Activated CD4-positive, alpha-beta T cell treated with anti-CD3 and anti-CD28 coated beads, Interleukin-2, Interleukin-6, amounts not matched to agents 100 ng/mL and 50 ng/mL, durations not matched to agents 16 hours and 8 hours (primary cell): ENCODE measurements around the gene AGTRAP.
A peak's percentile ranks its signal among the peaks of the same experiment; 100 is the strongest.

ENCODE experiments used
- DNase-seq: peaks from one replicate; pipeline ENCODE4 v3.0.0-alpha.2; 2020

AGTRAP gene, protein sequence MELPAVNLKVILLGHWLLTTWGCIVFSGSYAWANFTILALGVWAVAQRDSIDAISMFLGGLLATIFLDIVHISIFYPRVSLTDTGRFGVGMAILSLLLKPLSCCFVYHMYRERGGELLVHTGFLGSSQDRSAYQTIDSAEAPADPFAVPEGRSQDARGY

DNA sequence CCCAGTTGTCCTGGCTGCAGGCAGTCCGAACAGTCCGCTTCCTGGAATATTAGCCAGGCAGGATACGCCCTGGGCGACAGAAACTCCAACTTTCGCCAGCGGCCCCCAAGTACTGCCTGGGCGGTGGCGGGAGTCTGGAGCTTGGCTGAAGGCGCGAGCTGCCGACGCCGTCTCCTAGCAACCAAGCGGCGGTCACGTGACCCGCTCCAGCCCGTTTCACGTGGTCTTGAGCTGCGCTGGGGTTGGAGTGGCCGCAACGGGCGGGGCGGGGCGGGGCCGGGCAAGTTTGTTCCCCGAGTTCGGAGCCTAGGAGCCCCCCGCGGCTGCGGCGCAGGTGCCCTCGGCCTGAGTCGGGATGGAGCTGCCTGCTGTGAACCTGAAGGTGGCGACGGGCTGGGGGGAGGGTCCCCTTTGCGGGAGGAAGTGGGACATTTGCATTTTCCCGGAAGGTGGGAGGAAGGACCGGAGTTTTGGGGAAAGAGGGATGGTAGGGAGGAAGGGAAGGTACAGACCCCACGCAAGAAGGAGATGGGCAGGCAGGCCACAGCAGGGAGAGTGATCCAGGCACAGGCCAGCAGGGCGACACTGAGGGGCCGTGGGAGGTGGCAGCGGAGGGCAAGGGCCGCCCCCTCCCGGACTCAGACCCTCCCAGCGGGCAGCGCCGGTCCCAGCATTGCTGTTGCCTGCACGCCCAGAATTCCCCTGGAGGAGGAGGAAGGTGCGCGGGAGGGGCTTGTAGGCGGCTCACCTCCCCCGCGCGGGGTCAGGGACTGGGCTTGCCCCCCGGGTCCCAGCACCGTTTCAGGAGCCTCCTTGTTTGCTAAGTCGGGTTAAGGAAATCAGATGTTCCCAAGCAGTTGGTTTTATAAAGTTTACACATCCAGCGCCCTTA, at the start of gene AGTRAP:
Gene AGTRAP, plus strand, starts transcription at position 283 of the 892 bp plus-strand sequence. Its CDS starts 73 bp downstream, at position 356.
- peak; percentile 93 for DNase-seq

DNA sequence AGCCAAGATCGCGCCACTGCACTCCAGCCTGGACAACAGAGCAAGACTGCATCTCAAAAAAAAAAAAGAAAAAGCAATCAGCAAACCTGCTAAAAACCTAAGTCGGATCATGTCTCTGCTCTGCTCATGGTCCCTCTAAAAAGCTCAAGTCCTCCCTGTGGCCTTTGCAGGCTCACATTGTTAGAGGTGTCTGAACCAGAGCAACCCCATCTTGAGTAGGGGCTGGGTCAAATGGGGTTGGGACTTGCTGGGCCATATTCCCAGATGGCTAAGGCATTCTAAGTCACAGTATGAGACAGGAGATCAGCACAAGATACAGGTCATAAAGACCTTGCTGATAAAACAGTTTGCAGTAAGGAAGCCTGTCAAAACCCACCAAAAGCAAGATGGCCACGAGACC, 47.4 kb upstream of the AGTRAP start:
- DNase-seq = no peak

DNA sequence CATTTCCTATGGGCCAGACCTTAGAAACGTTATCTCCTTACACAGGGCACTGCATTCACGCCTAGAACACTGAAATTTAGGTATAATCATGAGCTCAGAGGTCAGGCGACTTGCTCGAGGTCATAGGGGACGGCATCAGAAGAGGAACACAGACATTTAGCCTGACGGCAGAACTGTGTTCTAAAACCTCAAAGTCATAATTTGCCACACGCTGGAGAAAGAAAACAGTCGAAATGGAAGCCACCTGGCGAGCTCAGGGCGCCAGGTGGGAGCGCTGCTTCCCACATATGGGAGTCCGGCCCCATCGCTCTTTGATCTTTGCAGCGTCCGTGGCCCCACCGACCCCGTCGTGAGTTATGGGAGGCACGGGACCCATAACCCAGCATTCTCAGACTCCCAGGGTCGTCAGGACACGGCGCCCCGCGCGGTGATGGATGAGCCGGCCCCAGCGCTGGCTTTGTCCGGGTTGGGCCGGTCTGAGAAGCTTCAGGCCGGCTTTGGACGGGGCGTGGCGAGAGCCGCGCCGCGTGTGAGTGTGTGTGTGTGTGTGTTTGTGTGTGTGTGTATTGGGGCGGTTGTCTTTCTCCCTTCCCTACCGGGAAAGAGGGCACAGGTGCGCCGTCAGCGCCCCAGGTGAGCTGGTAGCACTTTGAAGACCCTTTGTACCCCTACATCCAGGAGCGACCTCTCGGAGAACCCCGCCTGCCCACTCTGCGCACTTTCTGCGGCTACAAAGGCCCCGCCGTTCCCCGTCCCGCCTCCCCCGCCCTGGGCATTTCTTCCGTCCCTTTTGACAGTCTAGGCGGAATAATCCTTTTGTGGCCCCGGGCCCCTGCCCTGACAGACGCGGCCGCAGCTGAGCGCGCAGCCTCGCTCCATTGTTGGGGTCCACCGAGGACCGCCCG, 45.3 kb upstream of the AGTRAP start:
- no peak for DNase-seq

DNA sequence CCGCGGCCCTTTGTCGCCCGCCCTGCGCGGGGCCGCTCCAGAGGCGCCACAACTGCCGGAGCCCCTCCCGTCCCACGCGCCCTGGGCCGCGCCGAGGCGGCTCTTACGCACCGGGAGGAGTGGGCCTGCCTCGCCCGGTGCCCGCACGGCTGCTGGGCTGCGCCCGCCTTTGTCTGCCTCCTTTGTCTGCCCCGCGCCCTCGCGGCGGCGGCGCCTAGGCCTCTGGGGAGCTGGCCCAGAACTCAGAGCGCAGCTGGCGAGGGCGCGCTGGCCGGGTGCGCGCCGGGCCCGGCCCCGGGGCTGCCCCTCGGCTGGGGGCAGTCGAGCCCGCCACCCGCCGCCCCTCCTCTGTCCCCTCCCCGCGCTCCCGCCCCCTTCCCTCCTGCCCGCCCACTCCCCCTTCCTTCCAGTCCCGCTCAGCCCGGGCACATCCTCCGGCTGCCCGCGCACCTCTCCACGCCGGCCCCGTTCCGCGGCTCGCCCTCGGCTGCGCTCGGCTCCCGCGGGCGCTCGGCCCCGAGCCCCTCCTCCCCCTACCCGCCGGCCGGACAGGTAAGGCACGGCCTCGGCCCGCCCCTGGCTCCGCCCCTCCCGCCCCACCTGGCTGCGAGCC, 44.5 kb upstream of the AGTRAP start, which contains the start of gene DRAXIN:
Gene DRAXIN, plus strand, starts transcription at position 409 of the 613 bp plus-strand sequence. CDS start 14,549 bp downstream, outside the sequence.
- no peak for DNase-seq

DNA sequence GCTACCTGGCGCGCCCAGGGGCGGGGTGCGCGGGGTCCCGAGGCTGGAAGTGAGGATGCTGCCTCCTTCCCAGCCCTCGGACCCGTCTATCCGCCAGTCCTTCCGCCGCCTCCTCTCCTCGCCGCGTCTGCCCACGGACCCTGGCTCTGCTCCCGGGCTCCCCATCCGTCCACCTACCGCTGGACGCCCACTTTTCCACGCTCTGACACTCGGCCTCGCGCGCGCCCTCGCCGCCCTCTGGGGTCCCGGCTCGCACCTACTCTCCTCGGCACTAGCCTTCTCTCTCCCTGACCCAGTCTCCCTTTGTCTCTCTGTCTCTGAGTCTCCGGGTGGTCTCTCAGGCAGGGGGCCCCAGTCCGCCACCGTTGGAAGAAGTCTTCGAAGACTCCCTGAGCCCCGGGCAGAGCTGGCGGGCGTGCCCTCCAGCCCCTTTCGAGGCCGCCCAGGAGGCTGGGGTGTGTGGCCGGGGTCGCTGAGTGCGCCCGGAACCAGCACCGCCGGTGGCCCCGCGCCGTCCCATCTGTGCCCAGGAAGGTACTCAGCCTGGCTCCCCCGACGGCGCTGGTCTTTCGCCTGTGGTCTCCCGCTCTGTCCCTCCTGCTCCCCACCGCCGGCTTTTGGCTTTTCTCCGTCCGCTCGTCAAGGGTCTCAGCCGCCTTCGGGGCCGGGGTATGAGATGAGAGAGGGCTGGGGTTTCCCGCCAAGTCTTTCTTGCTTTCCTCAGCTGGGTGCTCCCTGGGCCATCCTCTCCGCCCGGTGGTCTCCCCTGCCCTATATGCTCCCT, 43.8 kb upstream of the AGTRAP start:
- DNase-seq = no peak

DNA sequence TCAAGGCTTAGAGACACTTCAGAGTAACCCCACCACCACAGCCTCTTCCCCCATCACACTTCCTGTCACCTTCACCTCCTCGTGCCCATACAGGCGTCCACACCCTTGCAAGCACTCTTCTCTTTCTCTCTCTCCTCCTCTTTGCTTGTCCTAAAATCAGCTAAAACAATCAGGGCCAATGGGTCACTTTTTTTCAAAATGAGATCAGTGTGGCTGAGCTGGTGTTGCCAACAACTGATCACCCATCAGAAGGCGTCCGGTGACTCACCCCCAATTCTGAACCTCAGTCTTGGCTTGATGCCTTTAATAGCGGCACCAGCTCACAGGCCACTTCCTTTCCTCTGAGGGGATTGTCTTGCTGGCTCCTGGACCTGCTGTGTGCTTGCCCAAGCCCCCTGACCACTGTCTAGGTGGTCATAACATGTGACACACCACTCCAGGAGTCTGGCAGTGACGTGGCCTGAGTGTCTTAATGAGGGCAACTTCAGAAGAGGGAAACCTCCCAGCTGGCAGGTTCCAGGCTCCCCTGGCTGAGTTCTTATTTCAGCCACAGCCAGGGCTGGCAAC, 42.8 kb upstream of the AGTRAP start:
- peak; percentile 61 for DNase-seq

DNA sequence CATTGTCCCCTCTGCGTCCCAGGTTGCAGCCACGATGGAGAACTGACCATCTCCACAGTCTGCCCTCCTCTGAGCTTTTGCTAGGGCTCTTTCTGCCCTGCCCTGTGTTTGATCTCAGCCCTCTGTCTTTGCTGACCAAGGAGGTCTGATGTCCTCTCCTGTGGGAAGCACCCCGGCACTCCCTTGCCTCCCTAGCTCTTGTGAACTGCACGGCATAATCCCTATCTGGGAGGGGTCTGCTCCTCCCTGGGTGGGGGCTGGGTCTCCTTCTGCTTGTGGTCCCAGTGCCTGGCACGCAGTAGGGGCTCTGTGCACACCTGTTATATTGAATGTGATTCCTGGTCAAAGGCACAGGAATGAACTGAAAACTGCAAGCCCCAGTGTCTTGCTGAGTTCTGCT, 42.0 kb upstream of the AGTRAP start:
- no peak for DNase-seq

DNA sequence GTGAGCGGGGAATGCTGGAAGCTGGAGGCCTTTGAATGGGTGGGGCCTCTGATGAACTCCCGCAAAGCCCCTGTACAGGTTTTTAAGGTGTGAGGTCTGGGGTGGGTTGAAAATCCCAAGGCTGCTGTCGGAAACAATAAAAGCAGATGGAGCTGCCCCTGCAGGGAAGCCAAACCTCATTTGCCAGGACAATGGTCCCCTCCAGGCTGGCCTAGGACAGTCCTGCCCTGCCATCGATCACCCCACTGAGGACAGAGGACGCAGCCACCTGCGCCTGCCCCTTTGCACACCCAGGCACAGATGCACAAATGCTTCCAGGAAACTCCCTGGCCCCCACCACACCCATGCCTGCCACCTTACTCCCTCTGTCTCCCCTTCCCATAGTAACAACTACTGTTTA, 40.1 kb upstream of the AGTRAP start:
- no peak for DNase-seq

DNA sequence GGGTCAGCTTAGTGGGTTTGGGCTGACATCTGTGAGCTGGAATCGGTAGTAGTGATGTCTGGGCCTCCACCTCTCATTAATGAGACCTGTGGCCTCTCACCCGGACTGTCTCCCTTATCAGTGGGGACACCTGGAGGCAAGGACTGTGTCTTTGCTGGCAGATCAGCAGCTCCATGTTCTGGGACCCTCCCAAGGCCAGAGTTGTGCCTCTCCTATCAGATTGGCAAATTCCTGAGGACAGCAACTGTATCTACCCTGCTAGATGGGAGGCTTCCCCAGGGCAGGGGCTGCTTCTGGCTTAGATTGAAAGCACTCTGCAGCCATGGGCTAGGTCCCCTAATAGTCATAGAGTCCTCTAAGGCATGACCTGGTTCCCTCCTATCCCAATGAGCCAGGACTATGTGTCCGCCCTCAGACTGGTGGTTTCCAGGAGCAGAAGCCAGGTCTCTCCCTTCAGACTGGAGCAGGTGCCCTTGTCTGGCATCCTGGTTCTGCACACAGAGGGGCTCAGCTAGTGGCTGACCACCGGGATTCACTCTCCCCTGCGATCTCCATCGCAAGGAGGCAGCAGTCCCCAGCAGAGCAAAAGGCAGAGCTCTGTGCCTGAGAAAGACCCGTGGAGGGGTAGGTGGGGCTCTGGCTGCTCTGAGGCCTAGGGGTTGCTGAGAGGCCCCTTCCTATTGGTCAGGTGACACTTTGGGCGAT, 38.6 kb upstream of the AGTRAP start:
- DNase-seq = no peak

DNA sequence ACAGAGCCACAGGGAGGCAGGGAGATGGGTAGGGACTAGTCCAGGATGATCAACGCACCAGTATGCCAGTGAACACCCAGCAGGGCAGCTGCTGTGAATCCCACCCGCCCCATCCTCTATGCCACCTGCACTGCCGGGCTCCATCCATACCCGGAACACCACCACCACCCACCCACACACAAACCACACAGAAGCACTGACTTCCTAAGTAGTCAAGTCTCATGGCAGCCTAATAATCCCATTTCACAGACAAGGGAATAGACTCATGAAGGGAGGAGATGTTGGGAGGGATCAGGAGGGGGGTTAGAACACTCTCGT, 38.1 kb upstream of the AGTRAP start:
- DNase-seq = no peak

DNA sequence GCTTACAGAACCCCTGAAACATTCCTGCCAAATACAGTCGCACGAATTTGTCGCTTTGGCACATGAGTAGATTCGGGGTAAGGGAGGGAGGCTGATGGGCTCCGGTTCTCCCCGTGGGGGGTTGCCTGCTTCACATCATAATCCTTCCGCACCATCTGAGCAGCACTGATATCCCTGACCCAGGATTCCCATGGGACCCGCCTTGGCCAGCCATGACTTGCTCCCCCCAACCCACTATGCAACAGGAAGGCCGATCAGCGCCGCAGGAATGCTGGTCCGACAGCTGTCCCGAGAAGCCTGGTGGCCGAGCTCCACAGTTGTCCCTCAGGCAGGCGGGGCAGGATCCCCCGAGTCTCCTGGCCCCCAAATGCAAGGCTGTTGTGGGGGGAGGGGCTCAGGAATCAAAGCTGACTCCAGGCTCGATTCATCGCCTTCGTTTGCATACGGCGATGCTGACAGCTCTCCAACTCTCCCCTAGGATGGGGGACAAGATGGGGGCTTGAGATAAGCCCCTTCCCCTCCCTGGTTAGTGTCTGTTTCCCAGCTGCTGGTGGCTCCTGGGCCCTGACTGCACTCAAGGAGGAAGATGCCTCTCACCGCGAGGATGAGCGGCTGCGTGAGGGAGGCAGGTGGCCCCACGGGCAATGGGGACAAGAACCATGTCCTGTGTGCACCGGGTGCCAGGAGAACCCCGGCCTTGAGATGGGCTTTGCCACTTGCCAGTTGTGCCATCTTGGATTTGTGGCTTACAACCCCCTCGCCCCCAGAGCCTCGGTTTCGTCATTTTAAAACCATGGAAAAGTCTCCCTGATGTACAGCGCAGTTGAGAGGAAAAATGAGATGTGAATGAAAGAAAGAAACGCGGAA, 35.1 kb upstream of the AGTRAP start:
- no peak for DNase-seq

DNA sequence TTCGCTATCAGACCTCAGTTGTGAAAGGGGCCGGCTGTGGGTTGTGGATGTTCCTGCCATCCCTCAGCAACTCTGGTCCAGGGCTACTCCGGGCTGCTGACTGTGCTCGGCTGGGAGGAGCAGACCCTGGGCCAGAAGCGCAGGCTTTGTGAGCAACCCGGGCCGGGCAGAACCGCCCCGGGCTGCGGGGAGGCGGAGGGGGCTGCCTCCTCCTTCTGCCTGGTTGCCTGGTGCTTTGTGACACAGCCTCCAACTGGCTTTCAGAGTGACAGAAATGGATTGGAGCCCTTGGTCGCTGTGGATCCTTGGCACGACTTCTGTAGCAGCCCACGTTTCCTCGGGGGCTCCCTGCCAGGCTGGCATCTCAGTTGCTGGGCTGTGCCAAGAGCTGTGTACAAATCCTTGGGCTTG, 34.4 kb upstream of the AGTRAP start:
- DNase-seq = no peak

DNA sequence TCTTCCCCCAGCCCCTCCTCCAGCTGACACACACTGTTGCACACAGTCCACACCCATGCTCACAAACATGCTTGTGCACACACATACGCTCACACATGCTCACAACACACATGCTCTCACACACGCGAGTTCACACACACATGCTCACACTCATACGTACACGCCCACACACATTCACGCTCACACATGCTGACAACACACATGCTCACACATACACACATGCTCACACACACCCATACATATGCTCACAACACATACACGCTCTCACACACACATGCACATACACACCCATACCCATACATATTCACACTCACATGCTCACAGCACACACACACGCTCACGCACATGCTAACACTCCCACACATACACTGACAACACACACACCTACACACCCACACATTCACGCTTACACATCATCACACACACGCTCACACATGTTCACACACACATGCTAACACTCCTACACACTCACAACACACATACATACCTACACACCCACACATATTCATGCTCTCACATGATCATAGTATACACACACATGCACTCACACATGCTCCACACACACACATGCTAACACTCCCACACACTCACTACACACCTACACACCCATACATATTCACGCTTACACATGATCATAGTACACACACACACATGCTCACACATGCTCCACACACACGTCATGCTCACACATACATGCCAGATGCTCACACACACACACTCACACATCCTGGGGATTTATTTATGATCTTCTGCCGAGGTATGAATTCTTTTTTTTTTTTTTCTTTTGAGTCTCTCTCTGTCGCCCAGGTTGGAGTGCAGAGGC, 33.7 kb upstream of the AGTRAP start:
- DNase-seq = no peak

DNA sequence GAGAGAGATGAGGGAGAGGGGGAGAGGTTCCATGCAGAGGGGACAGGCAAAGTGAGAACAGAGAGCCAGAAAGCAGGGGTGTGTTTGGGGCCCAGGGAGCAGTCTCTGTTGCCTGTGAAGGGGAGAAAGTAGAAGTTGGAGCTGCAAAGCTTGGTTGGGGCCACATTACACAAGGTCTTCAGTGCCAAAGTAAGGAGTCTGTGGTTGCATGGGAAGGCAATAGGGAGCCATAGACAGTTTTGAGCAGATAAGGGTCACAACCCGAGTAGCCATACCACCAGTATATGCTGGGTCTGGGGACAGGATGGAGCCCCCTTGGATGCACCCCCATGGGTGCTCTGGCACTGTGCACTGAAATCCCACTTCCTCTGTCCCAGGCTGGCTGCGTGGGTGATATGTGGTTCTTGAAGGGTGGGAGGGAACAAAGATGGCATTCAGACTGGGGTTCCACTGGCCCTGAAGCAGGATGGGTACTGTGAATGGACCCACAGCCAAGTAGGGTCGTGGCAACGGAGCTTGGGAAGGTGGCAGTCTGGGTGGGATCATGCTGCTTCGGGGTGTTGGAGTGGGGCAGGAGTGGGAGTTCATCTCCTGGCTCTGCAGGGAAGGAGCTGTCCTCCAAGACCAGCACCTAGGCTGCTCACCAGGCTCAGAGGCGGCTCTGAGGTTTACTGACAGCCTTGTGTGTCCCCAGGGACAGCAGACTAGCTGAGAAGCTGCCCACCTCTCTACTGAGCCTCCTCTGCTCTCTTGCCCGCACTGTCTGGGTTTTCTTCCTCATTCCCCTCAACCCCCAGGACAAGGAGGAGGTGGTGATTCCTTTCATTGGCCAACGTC, 32.4 kb upstream of the AGTRAP start:
- DNase-seq = no peak

DNA sequence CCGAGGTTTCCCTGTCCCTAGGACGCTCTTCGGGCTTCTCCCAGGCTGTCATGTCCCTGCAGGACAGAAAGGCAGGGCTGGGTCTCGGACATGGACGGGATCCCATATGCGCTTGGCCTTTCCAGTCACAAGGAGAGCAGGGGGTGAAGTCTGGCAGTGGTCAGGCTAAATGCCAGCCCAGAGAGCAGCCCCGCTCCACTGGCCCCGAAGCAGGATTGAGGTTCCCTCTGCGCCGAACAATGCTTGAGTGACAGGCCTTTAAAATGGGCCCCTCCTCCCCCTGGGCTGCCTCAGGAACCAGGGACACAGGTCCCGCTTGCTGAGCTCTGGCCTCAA, 31.8 kb upstream of the AGTRAP start:
- no peak for DNase-seq

DNA sequence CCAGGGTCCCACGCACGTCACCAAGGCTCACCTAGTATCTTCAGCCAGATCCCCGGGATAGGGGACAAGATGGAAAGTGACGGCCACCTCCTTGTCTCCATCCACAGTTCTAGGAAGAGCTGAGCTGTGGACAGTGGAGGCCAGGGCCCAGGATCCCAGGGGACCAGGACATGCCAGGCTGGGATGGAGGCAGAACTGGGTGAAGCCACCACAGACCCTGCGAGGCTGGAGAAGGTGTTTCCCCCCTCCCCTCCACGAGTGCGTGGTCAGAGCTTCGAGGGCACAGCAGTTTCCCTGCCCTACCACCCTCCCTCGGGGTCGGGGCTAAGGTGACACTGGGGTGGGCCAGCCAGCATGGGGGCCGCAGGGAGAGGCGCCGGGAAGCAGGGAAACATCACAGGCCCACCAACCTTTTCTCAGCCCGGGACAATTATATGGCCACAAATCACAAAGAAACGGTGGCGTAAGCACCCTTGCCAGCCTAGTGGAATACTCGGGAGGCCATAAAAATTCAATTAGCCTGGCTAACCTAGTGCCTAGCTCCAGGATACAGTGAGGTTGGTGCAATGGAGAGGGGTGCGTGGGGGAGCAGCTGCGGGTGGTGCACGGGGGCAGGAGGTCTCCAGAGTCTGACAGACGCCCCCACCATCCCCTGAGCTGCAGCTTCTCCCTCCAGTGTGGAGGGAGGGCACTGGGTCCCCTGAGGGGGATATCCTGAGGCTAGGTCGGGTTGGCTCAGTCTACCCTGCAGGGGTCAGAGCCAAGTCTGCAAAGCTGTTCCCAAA, 31.1 kb upstream of the AGTRAP start:
- no peak for DNase-seq

DNA sequence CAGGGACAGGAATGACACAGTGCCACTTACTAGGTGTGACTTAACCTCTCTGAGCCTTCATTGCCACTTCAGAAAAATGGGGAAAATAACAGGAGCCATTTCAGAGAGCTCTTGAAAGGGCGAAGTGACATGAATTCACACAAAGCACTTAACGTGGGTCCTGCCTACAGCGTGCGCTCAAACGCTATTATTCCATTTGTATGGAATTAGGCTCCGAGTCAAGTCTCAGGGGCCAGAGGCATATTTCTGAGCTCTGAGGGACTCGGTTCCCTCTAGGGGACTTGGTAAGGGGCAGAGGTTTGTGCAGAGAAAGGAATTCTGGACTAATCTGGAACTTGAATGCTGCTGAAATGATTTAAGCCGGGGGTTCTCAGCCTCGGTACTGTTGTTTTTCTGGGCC, 30.3 kb upstream of the AGTRAP start:
- DNase-seq = no peak

DNA sequence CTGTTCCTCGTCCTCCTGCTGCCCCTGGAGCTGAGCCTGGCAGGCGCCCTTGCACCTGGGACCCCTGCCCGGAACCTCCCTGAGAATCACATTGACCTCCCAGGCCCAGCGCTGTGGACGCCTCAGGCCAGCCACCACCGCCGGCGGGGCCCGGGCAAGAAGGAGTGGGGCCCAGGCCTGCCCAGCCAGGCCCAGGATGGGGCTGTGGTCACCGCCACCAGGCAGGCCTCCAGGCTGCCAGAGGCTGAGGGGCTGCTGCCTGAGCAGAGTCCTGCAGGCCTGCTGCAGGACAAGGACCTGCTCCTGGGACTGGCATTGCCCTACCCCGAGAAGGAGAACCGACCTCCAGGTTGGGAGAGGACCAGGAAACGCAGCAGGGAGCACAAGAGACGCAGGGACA, 29.6 kb upstream of the AGTRAP start:
- DNase-seq = no peak
